IMR-90 (cell line): Measurements from ENCODE around the gene GPR15LG.

Experiments used
- BHLHE40 ChIP-seq: fragments of 150-350 bp; IDR thresholded peaks from 2 replicates; pipeline ENCODE4 v1.6.1; 2016; ENCODE audit warnings: mild to moderate bottlenecking, low read depth, low read length
- CTCF ChIP-seq: conservative IDR thresholded peaks from 2 replicates; pipeline ENCODE4 v1.5.1; 2012; ENCODE audit warnings: mild to moderate bottlenecking, low read depth, low read length, improper control_type of control experiment
- FOS ChIP-seq: fragments of 150-350 bp; IDR thresholded peaks from 2 replicates; pipeline ENCODE4 v1.6.1; 2016; ENCODE audit warnings: low read depth, low read length
- MXI1 ChIP-seq: IDR thresholded peaks from 2 replicates; pipeline ENCODE4 v1.6.1; 2012; ENCODE audit warnings: low read depth, mild to moderate bottlenecking, low read length, moderate library complexity, borderline replicate concordance
- POLR2A ChIP-seq: IDR thresholded peaks from 2 replicates; pipeline ENCODE4 v1.6.1; 2012; ENCODE audit warnings: mild to moderate bottlenecking, low read depth, low read length
- SMC3 ChIP-seq: fragments of 150-350 bp; IDR thresholded peaks from 2 replicates; pipeline ENCODE4 v1.6.1; 2016; ENCODE audit warnings: low read depth, mild to moderate bottlenecking, antibody characterized with exemption, low read length, moderate library complexity

- TF ChIP-seq FOS (no peak), POLR2A (no peak), CTCF (no peak), MXI1 (no peak), SMC3 (no peak), BHLHE40 (no peak)
Observed at GRCh38 chr10:84197643-84198042, 24.0 kb downstream of the GPR15LG start.
